Choroid plexus epithelial cell (primary cell): ENCODE measurements around the gene GKN1.

Experiments used
- DNase-seq: peaks from one replicate; pipeline ENCODE4 v3.0.0-alpha.2; 2010; ENCODE audit warnings: low read depth
- H3K4me3 ChIP-seq: 2 replicates; pipeline ENCODE4 v1.5.1; 2011; ENCODE audit warnings: low read depth, mild to moderate bottlenecking, control low read depth, low read length, moderate library complexity
- CTCF ChIP-seq: conservative IDR thresholded peaks from 2 replicates; pipeline ENCODE4 v1.5.1; 2011; ENCODE audit warnings: low read depth, mild to moderate bottlenecking, control low read depth, inconsistent platforms, low read length, moderate library complexity

The GKN1 gene

GRCh38 chr2:68971591-68972231, 2.7 kb upstream of the GKN1 start:
- DNase-seq: peak; percentile 93
- no peak for TF ChIP-seq CTCF
- H3K4me3 ChIP-seq: no peak overlapping the region

GRCh38 chr2:68974946-68975665, 670 bp downstream of the GKN1 start:
- peak; percentile 72 for DNase-seq
- no peak for TF ChIP-seq CTCF

GRCh38 chr2:68975844-68976243, 1.4 kb downstream of the GKN1 start:
- DNase-seq: no peak

More at GRCh38 chr2:68974946-68975665, 670 bp downstream of the GKN1 start:
- H3K4me3 ChIP-seq: no peak overlapping the region

GRCh38 chr2:68977453-68977852, 3.0 kb downstream of the GKN1 start:
- DNase-seq: no peak
- H3K4me3 ChIP-seq: no peak overlapping the region
- no peak for TF ChIP-seq CTCF

More at GRCh38 chr2:68975844-68976243, 1.4 kb downstream of the GKN1 start:
- no peak overlapping the region for H3K4me3 ChIP-seq
- TF ChIP-seq CTCF: no peak

DNA sequence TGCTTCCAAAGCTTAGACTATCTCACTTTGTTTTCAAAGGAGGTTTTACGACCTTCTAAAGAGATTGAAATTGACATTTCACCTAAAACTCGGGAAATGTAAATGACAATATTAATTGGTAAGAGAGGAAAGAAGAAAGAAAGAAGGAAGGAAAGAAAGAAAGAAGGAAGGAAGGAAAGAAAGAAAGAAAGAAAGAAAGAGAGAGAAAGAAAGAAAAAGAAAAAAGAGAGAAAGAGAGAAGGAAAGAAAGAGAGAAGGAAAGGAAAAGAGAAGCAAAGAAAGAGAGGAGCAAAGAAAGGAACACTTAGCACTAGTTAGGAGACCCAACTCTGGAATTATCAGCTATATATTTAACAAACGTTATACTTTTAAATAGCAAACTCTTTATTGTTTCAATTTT, 3.7 kb downstream of the GKN1 start:
- H3K4me3 ChIP-seq: no peak overlapping the region
- DNase-seq: no peak
- no peak for TF ChIP-seq CTCF

DNA sequence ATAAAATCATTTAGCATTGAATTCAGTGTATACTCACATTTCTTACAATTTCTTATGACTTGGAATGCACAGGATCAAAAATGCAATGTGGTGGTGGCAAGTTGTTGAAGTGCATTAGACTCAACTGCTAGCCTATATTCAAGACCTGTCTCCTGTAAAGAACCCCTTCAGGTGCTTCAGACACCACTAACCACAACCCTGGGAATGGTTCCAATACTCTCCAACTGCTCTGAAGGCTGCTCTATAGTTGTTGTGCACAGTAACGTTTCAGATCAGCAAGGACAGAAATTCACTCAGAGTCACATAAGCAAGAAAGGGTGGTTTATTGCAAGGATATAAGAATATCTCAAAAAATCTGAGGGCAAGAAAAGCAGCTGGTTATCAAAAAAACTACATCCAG, 6.5 kb downstream of the GKN1 start:
- no peak for TF ChIP-seq CTCF
- peak; percentile 33 for DNase-seq
- no peak overlapping the region for H3K4me3 ChIP-seq
